Osteoblast (primary cell): ENCODE results near the gene SULF2. TPM values are rescaled to one million over a fixed set of nuclear protein-coding genes. Genes with fewer than 3 reads are reported as not detected.

Experiments
- DNase-seq: peaks from one replicate; pipeline ENCODE4 v3.0.0; 2011; ENCODE audit warnings: low spot score, mixed read lengths; ENCODE audit not compliant: insufficient read length; ENCODE audit errors: missing footprints
- H2AFZ ChIP-seq: 2 replicates; pipeline ENCODE4 v1.6.0; 2011; ENCODE audit warnings: mild to moderate bottlenecking, low read length
- H3K27ac ChIP-seq: 2 replicates; pipeline ENCODE4 v1.5.1; 2011; ENCODE audit warnings: mild to moderate bottlenecking, low read depth, low read length, moderate library complexity
- H3K27me3 ChIP-seq: 2 replicates; pipeline ENCODE4 v1.6.0; 2012; ENCODE audit warnings: mild to moderate bottlenecking, control low read depth, inconsistent platforms, low read length, moderate library complexity; ENCODE audit not compliant: insufficient read depth
- H3K36me3 ChIP-seq: 2 replicates; pipeline ENCODE4 v1.5.1; 2011; ENCODE audit warnings: mild to moderate bottlenecking, low read length, control low read depth, moderate library complexity; ENCODE audit not compliant: insufficient read depth
- H3K4me1 ChIP-seq: 2 replicates; pipeline ENCODE4 v1.5.1; 2011; ENCODE audit warnings: mild to moderate bottlenecking, low read length, control low read depth, moderate library complexity; ENCODE audit not compliant: insufficient read depth
- H3K4me2 ChIP-seq: 2 replicates; pipeline ENCODE4 v1.6.0; 2011; ENCODE audit warnings: mild to moderate bottlenecking, low read length; ENCODE audit not compliant: insufficient read depth
- H3K4me3 ChIP-seq: fragments of 200-600 bp; sonication (generic); 3 replicates; pipeline ENCODE4 v1.5.1; 2012; ENCODE audit warnings: mild to moderate bottlenecking, low read length, inconsistent platforms; ENCODE audit not compliant: insufficient read depth
- H3K79me2 ChIP-seq: 2 replicates; pipeline ENCODE4 v1.6.0; 2012; ENCODE audit warnings: mild to moderate bottlenecking, low read length, control low read depth, inconsistent platforms; ENCODE audit not compliant: insufficient read depth
- H3K9me3 ChIP-seq: 2 replicates; pipeline ENCODE4 v1.5.1; 2011; ENCODE audit warnings: low read depth, low read length, control low read depth
- H4K20me1 ChIP-seq: 2 replicates; pipeline ENCODE4 v1.6.0; 2012; ENCODE audit warnings: mild to moderate bottlenecking, low read length, control low read depth; ENCODE audit not compliant: insufficient read depth
- CTCF ChIP-seq: IDR thresholded peaks from 2 replicates; pipeline ENCODE4 v1.5.1; 2011; ENCODE audit warnings: mild to moderate bottlenecking, low read depth, low read length, moderate library complexity; ENCODE audit errors: extremely low read depth
- total RNA-seq: library from RNA; depleted of rRNA; stranded (reverse); fragments of >200 nt; gene quantifications from 2 replicates; pipeline ENCODE4 v1.2.3, GENCODE V29; 2012

SULF2 gene
- total RNA-seq, 1 donor, result 102 TPM

GRCh38 chr20:47773371-47773786, 11.9 kb downstream of the SULF2 start:
- Histone ChIP-seq H2AFZ (no peak overlapping the region), H4K20me1 (no peaks in the 10 kb centered on the region), H3K79me2 (no peaks in the 10 kb centered on the region), H3K4me3 (no peak overlapping the region), H3K36me3 (no peaks in the 10 kb centered on the region), H3K27me3 (peaks cover 17% of the 10 kb centered on the region), H3K27ac (no peak overlapping the region), H3K4me1 (no peaks in the 10 kb centered on the region), H3K9me3 (no peaks in the 10 kb centered on the region), H3K4me2 (no peak overlapping the region)
- no peak for TF ChIP-seq CTCF
- DNase-seq, result no peak

- no peak for TF ChIP-seq CTCF
- Histone ChIP-seq H2AFZ (no peak overlapping the region), H4K20me1 (no peaks in the 10 kb centered on the region), H3K27me3 (peaks cover 11% of the 10 kb centered on the region), H3K79me2 (no peaks in the 10 kb centered on the region), H3K27ac (no peak overlapping the region), H3K4me3 (no peak overlapping the region), H3K9me3 (no peaks in the 10 kb centered on the region), H3K4me2 (no peak overlapping the region), H3K36me3 (no peaks in the 10 kb centered on the region), H3K4me1 (no peaks in the 10 kb centered on the region)
- no peak for DNase-seq
These were observed 14.3 kb downstream of the SULF2 start for GRCh38 chr20:47770935-47771334.

GRCh38 chr20:47768016-47768824, 17.1 kb downstream of the SULF2 start:
- Histone ChIP-seq H3K9me3 (no peaks in the 10 kb centered on the region), H3K79me2 (no peaks in the 10 kb centered on the region), H3K27ac (no peak overlapping the region), H3K36me3 (no peaks in the 10 kb centered on the region), H3K4me2 (no peak overlapping the region), H3K4me3 (no peak overlapping the region), H2AFZ (no peak overlapping the region), H3K27me3 (peaks cover 5% of the 10 kb centered on the region), H4K20me1 (no peaks in the 10 kb centered on the region), H3K4me1 (no peaks in the 10 kb centered on the region)
- no peak for TF ChIP-seq CTCF
- DNase-seq, result no peak

- Histone ChIP-seq H3K79me2 (no peaks in the 10 kb centered on the region), H3K27me3 (peaks cover 8% of the 10 kb centered on the region), H3K4me3 (no peak overlapping the region), H3K27ac (no peak overlapping the region), H3K36me3 (no peaks in the 10 kb centered on the region), H3K4me1 (no peaks in the 10 kb centered on the region), H2AFZ (no peak overlapping the region), H3K4me2 (no peak overlapping the region), H3K9me3 (no peaks in the 10 kb centered on the region), H4K20me1 (no peaks in the 10 kb centered on the region)
- DNase-seq, result peak; percentile 78
- no peak for TF ChIP-seq CTCF
These were observed 19.3 kb downstream of the SULF2 start for GRCh38 chr20:47765691-47766594.
